DND-41 (cell line): ENCODE data around the gene APOC1.

ENCODE experiments used
- ATAC-seq: fragments of 200-7000 bp; cut with Tn5 transposase; 3 replicates; pipeline ENCODE4 v1.9.1; 2021; ENCODE audit warnings: low read depth; ENCODE audit not compliant: insufficient read depth
- DNase-seq: peaks from one replicate; pipeline ENCODE4 v3.0.0-alpha.2; 2020
- H2AFZ ChIP-seq: 2 replicates; pipeline ENCODE4 v1.6.0; 2012; ENCODE audit warnings: low read depth, low read length
- H3K27ac ChIP-seq: 2 replicates; pipeline ENCODE4 v1.5.1; 2012; ENCODE audit warnings: low read length, inconsistent platforms
- H3K27me3 ChIP-seq: fragments of 200-600 bp; sonication (generic); 2 replicates; pipeline ENCODE4 v1.6.0; 2012; ENCODE audit warnings: low read length, mild to moderate bottlenecking, inconsistent platforms; ENCODE audit not compliant: insufficient read depth, poor library complexity
- H3K36me3 ChIP-seq: 2 replicates; pipeline ENCODE4 v1.5.1; 2012; ENCODE audit warnings: low read length, inconsistent platforms; ENCODE audit not compliant: insufficient read depth
- H3K4me1 ChIP-seq: 2 replicates; pipeline ENCODE4 v1.5.1; 2012; ENCODE audit warnings: mild to moderate bottlenecking, low read length; ENCODE audit not compliant: insufficient read depth
- H3K4me2 ChIP-seq: 2 replicates; pipeline ENCODE4 v1.6.0; 2012; ENCODE audit warnings: mild to moderate bottlenecking, moderate library complexity, low read length, inconsistent platforms; ENCODE audit not compliant: insufficient read depth
- H3K4me3 ChIP-seq, 2 experiments: fragments of 200-600 bp in 1 of 2; shearing (Covaris generic) in 1 of 2; 2 replicates each; pipeline ENCODE4 v1.5.1; 2012 to 2016; ENCODE audit warnings: inconsistent platforms in 2 of 2, low read length in 2 of 2, mild to moderate bottlenecking in 2 of 2, low read depth in 1 of 2, moderate library complexity in 1 of 2
- H3K79me2 ChIP-seq: 2 replicates; pipeline ENCODE4 v1.6.0; 2012; ENCODE audit warnings: low read length, inconsistent platforms; ENCODE audit not compliant: insufficient read depth
- H3K9ac ChIP-seq: 2 replicates; pipeline ENCODE4 v1.6.0; 2012; ENCODE audit warnings: low read depth, mild to moderate bottlenecking, inconsistent platforms, low read length, moderate library complexity
- H3K9me3 ChIP-seq: 2 replicates; pipeline ENCODE4 v1.5.1; 2012; ENCODE audit warnings: low read length, moderate library complexity, mild to moderate bottlenecking, inconsistent platforms; ENCODE audit not compliant: insufficient read depth, severe bottlenecking
- H4K20me1 ChIP-seq: 2 replicates; pipeline ENCODE4 v1.6.0; 2012; ENCODE audit warnings: low read length; ENCODE audit not compliant: insufficient read depth
- EZH2 ChIP-seq: IDR thresholded peaks from 3 replicates; pipeline ENCODE4 v1.6.1; 2012; ENCODE audit warnings: borderline replicate concordance, low read depth, mild to moderate bottlenecking, moderate library complexity, low read length, inconsistent platforms; ENCODE audit not compliant: severe bottlenecking
- TF ChIP-seq, protein P1 (sequence below): IDR thresholded peaks from 2 replicates; pipeline ENCODE4 v1.5.1; 2012; ENCODE audit warnings: borderline replicate concordance, low read length, moderate library complexity, mild to moderate bottlenecking; ENCODE audit not compliant: poor library complexity, severe bottlenecking; ENCODE audit errors: extremely low read depth

APOC1 gene

DNA sequence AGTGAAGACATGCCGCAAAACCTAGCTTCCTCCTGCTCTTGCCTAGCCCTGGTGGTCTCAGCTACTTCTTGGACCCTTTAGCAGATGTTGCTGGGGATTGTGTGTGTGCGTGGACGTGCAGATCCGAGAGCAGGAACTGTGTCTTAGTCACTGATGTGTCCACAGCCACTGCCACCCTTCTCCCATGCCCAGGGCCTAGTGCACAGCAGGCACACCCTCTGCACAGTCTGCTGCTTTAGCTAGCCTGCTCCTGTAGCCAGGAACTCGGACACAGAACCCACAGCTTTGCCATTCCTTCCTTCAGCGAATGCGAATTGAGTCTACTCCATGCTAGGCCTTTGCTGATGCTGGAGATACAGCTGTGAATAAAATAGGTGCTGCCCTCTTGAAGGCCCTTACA is 43.1 kb downstream of the APOC1 start:
- peaks cover 72% of the 10 kb centered on the region for H3K79me2 ChIP-seq
- ATAC-seq, result no peak

DNA sequence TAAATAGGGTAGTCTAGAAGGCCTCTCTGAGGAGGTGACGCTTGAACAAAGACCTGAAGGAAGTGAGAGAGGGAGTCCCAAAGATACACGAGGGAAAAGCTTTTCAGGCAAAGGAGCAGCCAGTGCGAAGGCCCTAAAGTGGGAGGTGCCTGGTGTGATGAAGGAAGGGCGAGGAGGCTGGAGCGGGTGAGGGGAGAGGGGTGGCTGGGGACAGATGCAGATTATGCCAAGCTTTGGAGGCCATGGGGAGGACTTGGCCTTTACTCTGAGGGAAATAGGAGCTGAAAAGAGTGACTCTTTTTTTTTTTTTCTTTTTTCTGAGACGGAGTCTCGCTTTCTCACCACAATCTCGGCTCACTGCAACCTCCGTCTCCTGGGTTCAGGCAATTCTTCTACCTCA is 43.7 kb downstream of the APOC1 start:
- no peaks in the 10 kb centered on the region for H3K27me3 ChIP-seq
- peaks cover 54% of the 10 kb centered on the region for H4K20me1 ChIP-seq
- peaks cover 72% of the 10 kb centered on the region for H3K79me2 ChIP-seq
- DNase-seq (no peak), ATAC-seq (no peak)
- peak overlapping the region; percentile 90; the same call in 1 of the 2 replicates for H3K4me2 ChIP-seq
- H3K27ac ChIP-seq, result no peak overlapping the region
- peaks cover 34% of the 10 kb centered on the region for H3K36me3 ChIP-seq
- H3K4me3 ChIP-seq, result no peak overlapping the region
- peaks cover 40% of the 10 kb centered on the region for H3K4me1 ChIP-seq
- H3K9ac ChIP-seq, result peak overlapping the region; percentile 93; the same call in 1 of the 2 replicates
- H3K9me3 ChIP-seq, result no peaks in the 10 kb centered on the region
- no peak for TF ChIP-seq EZH2
- TF ChIP-seq, protein P1, sequence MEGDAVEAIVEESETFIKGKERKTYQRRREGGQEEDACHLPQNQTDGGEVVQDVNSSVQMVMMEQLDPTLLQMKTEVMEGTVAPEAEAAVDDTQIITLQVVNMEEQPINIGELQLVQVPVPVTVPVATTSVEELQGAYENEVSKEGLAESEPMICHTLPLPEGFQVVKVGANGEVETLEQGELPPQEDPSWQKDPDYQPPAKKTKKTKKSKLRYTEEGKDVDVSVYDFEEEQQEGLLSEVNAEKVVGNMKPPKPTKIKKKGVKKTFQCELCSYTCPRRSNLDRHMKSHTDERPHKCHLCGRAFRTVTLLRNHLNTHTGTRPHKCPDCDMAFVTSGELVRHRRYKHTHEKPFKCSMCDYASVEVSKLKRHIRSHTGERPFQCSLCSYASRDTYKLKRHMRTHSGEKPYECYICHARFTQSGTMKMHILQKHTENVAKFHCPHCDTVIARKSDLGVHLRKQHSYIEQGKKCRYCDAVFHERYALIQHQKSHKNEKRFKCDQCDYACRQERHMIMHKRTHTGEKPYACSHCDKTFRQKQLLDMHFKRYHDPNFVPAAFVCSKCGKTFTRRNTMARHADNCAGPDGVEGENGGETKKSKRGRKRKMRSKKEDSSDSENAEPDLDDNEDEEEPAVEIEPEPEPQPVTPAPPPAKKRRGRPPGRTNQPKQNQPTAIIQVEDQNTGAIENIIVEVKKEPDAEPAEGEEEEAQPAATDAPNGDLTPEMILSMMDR, result no peak
- no peak overlapping the region for H2AFZ ChIP-seq

More for the DNA sequence above, 43.1 kb downstream of the APOC1 start:
- peaks cover 54% of the 10 kb centered on the region for H4K20me1 ChIP-seq
- DNase-seq, result no peak
- H2AFZ ChIP-seq, result no peak overlapping the region
- peaks cover 40% of the 10 kb centered on the region for H3K4me1 ChIP-seq
- H3K4me3 ChIP-seq, result peak overlapping the region in 1 of 2 experiments; percentile 95; a peak in 1 of 4 replicates
- H3K9ac ChIP-seq, result peak overlapping the region; percentile 93; the same call in 1 of the 2 replicates
- TF ChIP-seq, protein P1, result no peak
- TF ChIP-seq EZH2, result no peak
- H3K27me3 ChIP-seq, result no peaks in the 10 kb centered on the region
- peak overlapping the region; percentile 90 for H3K4me2 ChIP-seq
- peak overlapping the region; percentile 51; the same call in 1 of the 2 replicates for H3K27ac ChIP-seq
- no peaks in the 10 kb centered on the region for H3K9me3 ChIP-seq
- peaks cover 32% of the 10 kb centered on the region for H3K36me3 ChIP-seq

DNA sequence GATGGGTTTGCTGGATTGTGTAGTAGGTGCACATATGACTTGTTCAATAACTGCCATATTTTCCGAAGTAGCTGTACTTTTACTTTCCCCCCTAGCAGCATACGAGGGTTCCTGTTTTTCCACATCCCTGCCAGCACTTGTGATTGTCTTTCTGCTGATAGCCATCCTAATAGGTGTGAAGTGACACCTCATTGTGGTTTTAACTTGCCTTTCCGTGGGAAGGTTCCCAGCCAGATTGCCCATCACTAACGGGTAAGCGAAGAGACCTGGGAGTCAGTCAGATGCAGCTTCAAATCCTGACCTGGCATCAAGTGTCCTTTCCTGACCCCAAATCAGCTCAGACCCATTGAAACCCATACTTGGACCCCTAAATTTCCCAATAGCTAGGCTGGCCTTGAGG is 45.3 kb downstream of the APOC1 start:
- no peak for DNase-seq
- Histone ChIP-seq H2AFZ (no peak overlapping the region), H3K36me3 (peaks cover 42% of the 10 kb centered on the region), H3K4me2 (no peak overlapping the region), H3K79me2 (peaks cover 68% of the 10 kb centered on the region), H3K27ac (no peak overlapping the region), H3K27me3 (no peaks in the 10 kb centered on the region), H3K9me3 (no peaks in the 10 kb centered on the region), H4K20me1 (peaks cover 54% of the 10 kb centered on the region), H3K4me1 (peaks cover 27% of the 10 kb centered on the region), H3K9ac (no peak overlapping the region), H3K4me3 (no peak overlapping the region)
- no peak for ATAC-seq
- TF ChIP-seq, protein P1, result no peak
- no peak for TF ChIP-seq EZH2
